GM12801 (cell line): ENCODE measurements around the gene ANKS1A.

Experiments
- CTCF ChIP-seq: IDR thresholded peaks from one replicate; pipeline ENCODE4 v1.5.1; 2011; ENCODE audit warnings: control low read depth; ENCODE audit not compliant: insufficient read length; ENCODE audit errors: extremely low read depth

The ANKS1A gene

GRCh38 chr6:34945317-34945716 is 56.3 kb downstream of the ANKS1A start:
- TF ChIP-seq CTCF, result no peak

GRCh38 chr6:34947561-34947960 is 58.5 kb downstream of the ANKS1A start:
- TF ChIP-seq CTCF, result no peak

GRCh38 chr6:34949636-34950035 is 60.6 kb downstream of the ANKS1A start:
- no peak for TF ChIP-seq CTCF

- no peak for TF ChIP-seq CTCF
These were observed 61.8 kb downstream of the ANKS1A start for GRCh38 chr6:34950849-34951248.

- no peak for TF ChIP-seq CTCF
These were observed 62.7 kb downstream of the ANKS1A start for GRCh38 chr6:34951731-34952130.

- no peak for TF ChIP-seq CTCF
These were observed 64.3 kb downstream of the ANKS1A start for GRCh38 chr6:34953061-34954025.

GRCh38 chr6:34955442-34955841 is 66.4 kb downstream of the ANKS1A start:
- TF ChIP-seq CTCF, result no peak
